Tibial nerve (tissue), 4 donors: Measurements from ENCODE around the gene KIAA1210.

ENCODE experiments used
- CTCF ChIP-seq, 5 experiments: fragments of 200-600 bp in 3 of 5; fragments of 450-650 bp in 2 of 5; sonication (generic) in 3 of 5; IDR thresholded peaks; one replicate each; pipeline ENCODE4 v1.5.1; 2016 to 2019; ENCODE audit warnings: antibody characterized with exemption in 5 of 5, mild to moderate bottlenecking in 3 of 5, moderate library complexity in 2 of 5
- EP300 ChIP-seq, 2 donors: sonication (generic); formaldehyde crosslinking; IDR thresholded peaks; one replicate each; pipeline ENCODE4 v1.6.1; 2017; ENCODE audit warnings: antibody characterized with exemption in 2 of 2, mild to moderate bottlenecking in 1 of 2
- POLR2A ChIP-seq, 2 donors: fragments of 450-650 bp; IDR thresholded peaks; one replicate each; pipeline ENCODE4 v1.6.1; 2017; ENCODE audit warnings: antibody characterized with exemption in 2 of 2, mild to moderate bottlenecking in 2 of 2, moderate library complexity in 2 of 2

GRCh38 chrX:119155416-119156035 lies 27.9 kb upstream of the KIAA1210 start:
- TF ChIP-seq POLR2A (IDR thresholded peaks at IDR 0.05), result no peak
- TF ChIP-seq CTCF (IDR thresholded peaks at IDR 0.05), result no peak
- TF ChIP-seq EP300 (IDR thresholded peaks at IDR 0.05), result no peak
